Measurements from ENCODE around the gene PTPN1. TPM values are rescaled to one million over a fixed set of nuclear protein-coding genes. Genes with fewer than 3 reads are reported as not detected.
A peak's percentile ranks its signal among the peaks of the same experiment; 100 is the strongest.

The PTPN1 gene
- total RNA-seq, 1 experiment from 2014 or later: 30.8 TPM

- no peaks in the 10 kb centered on the region for H3K9me3 ChIP-seq (ENCODE audit: control insufficient read depth, low read depth, low read length)
- Mint-ChIP-seq H3K27ac (0 out of 7 replicates have a peak overlapping the region, but pooled peaks of 1 of the 3 experiments have one; percentile 56), H3K36me3 (ENCODE audit: insufficient read depth in 1 of 3, low read depth in 3 of 3) (peaks cover 2 to 37% (median 29%) of the 10 kb centered on the region in 3 experiments), H3K27me3 (ENCODE audit: low read depth) (no peaks in the 10 kb centered on the region), H3K4me1 (peaks cover 4 to 11% of the 10 kb centered on the region in 2 experiments), H3K9me3 (no peaks in the 10 kb centered on the region), H3K4me3 (no peak overlapping the region)
- H2BK120ac ChIP-seq (ENCODE audit: low read depth, low read length, poor library complexity, severe bottlenecking): no peak overlapping the region
- H3K9ac ChIP-seq (ENCODE audit: extremely low read depth, insufficient read length, low read length): no peak overlapping the region
- no peak overlapping the region for H4K8ac ChIP-seq (replicated peaks; ENCODE audit: insufficient read length, low read depth, low read length)
- H3K4me2 ChIP-seq (ENCODE audit: insufficient read depth, insufficient read length, low read length): no peak overlapping the region
- H3K14ac ChIP-seq (ENCODE audit: insufficient read depth, low read length): no peak overlapping the region
- no peak overlapping the region for H3K27ac ChIP-seq (ENCODE audit: insufficient read length, low read depth, low read length)
- TF ChIP-seq, protein P1, sequence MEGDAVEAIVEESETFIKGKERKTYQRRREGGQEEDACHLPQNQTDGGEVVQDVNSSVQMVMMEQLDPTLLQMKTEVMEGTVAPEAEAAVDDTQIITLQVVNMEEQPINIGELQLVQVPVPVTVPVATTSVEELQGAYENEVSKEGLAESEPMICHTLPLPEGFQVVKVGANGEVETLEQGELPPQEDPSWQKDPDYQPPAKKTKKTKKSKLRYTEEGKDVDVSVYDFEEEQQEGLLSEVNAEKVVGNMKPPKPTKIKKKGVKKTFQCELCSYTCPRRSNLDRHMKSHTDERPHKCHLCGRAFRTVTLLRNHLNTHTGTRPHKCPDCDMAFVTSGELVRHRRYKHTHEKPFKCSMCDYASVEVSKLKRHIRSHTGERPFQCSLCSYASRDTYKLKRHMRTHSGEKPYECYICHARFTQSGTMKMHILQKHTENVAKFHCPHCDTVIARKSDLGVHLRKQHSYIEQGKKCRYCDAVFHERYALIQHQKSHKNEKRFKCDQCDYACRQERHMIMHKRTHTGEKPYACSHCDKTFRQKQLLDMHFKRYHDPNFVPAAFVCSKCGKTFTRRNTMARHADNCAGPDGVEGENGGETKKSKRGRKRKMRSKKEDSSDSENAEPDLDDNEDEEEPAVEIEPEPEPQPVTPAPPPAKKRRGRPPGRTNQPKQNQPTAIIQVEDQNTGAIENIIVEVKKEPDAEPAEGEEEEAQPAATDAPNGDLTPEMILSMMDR (conservative IDR thresholded peaks at IDR 0.05): no peak
- no peak overlapping the region for H2BK12ac ChIP-seq (ENCODE audit: insufficient read length, low read depth, low read length)
- H2AK5ac ChIP-seq (ENCODE audit: insufficient read length, low read length): no peak overlapping the region
- H2AFZ ChIP-seq (ENCODE audit: low read length): no peak overlapping the region
- no peak overlapping the region for H2BK15ac ChIP-seq (ENCODE audit: low read depth, low read length)
- no peak overlapping the region for H4K91ac ChIP-seq (ENCODE audit: insufficient read length, low read depth, low read length)
- no peak overlapping the region for H4K5ac ChIP-seq (ENCODE audit: insufficient read length, low read depth, low read length)
- H3K18ac ChIP-seq (ENCODE audit: insufficient read length, low read depth, low read length): no peak overlapping the region
- no peaks in the 10 kb centered on the region for H3K4me1 ChIP-seq (ENCODE audit: insufficient read depth, low read length)
- no peak overlapping the region for H3K4ac ChIP-seq (ENCODE audit: low read depth, low read length)
- H2BK20ac ChIP-seq (ENCODE audit: low read depth, low read length, poor library complexity, severe bottlenecking): no peak overlapping the region
- WGBS (ENCODE audit: extremely low coverage, insufficient read length, low lambda C conversion rate): no CpG with 5 or more reads among the region's 2 CpGs
- no peak for DNase-seq
- no peaks in the 10 kb centered on the region for H3K27me3 ChIP-seq (ENCODE audit: insufficient read depth, low read length)
- no peaks in the 10 kb centered on the region for H3K79me2 ChIP-seq (ENCODE audit: insufficient read depth, low read length)
- no peaks in the 10 kb centered on the region for H3K23me2 ChIP-seq (ENCODE audit: insufficient read length, low read depth, low read length, poor library complexity, severe bottlenecking)
- no peak overlapping the region for H3K56ac ChIP-seq (ENCODE audit: insufficient read length, low read depth, low read length)
- no peaks in the 10 kb centered on the region for H4K20me1 ChIP-seq (ENCODE audit: control insufficient read depth, insufficient read depth, insufficient read length)
- H2BK5ac ChIP-seq (ENCODE audit: insufficient read length, low read length): no peak overlapping the region
- no peaks in the 10 kb centered on the region for H3K79me1 ChIP-seq (ENCODE audit: insufficient read depth, low read depth, low read length, poor library complexity, severe bottlenecking)
- H3T11ph ChIP-seq (ENCODE audit: low read length): no peak overlapping the region
- H3K23ac ChIP-seq (ENCODE audit: insufficient read length, low read depth, low read length): no peak overlapping the region
Observed at GRCh38 chr20:50565383-50565782, 55.2 kb downstream of the PTPN1 start.
